Measurements from ENCODE around the gene KLHL40.
"Not testable (repeated sequence)": the region's sequence is repeated elsewhere in the genome, so short reads cannot be mapped to it uniquely, and the experiment has no call there.

Gene KLHL40

GRCh38 chr3:42721690-42722089, 36.4 kb downstream of the KLHL40 start:
- no peak for DNase-seq (ENCODE audit: low read depth in 4 of 4, low spot score in 1 of 4)

- not testable (repeated sequence) for DNase-seq (ENCODE audit: low read depth in 4 of 4, low spot score in 1 of 4)
Observed at GRCh38 chr3:42722442-42722841, 37.1 kb downstream of the KLHL40 start.

- no peak for DNase-seq (ENCODE audit: low read depth in 4 of 4, low spot score in 1 of 4)
Observed at GRCh38 chr3:42723219-42723618, 37.9 kb downstream of the KLHL40 start.

GRCh38 chr3:42725454-42725853, 40.1 kb downstream of the KLHL40 start:
- no peak for DNase-seq (ENCODE audit: low read depth in 4 of 4, low spot score in 1 of 4)

- no peak for DNase-seq (ENCODE audit: low read depth in 4 of 4, low spot score in 1 of 4)
Observed at GRCh38 chr3:42728056-42728455, 42.7 kb downstream of the KLHL40 start.

- DNase-seq (ENCODE audit: low read depth in 4 of 4, low spot score in 1 of 4) = no peak
Observed at GRCh38 chr3:42728668-42729364, 43.5 kb downstream of the KLHL40 start.

GRCh38 chr3:42729404-42730145, 44.2 kb downstream of the KLHL40 start:
- DNase-seq (ENCODE audit: low read depth in 4 of 4, low spot score in 1 of 4) = no peak

- DNase-seq (ENCODE audit: low read depth in 4 of 4, low spot score in 1 of 4) = no peak
Observed at GRCh38 chr3:42730294-42730693, 45.0 kb downstream of the KLHL40 start.

- no peak for DNase-seq (ENCODE audit: low read depth in 4 of 4, low spot score in 1 of 4)
Observed at GRCh38 chr3:42730706-42731420, 45.5 kb downstream of the KLHL40 start.

GRCh38 chr3:42731476-42732195, 46.3 kb downstream of the KLHL40 start:
- no peak for DNase-seq (ENCODE audit: low read depth in 4 of 4, low spot score in 1 of 4)

- no peak for DNase-seq (ENCODE audit: low read depth in 4 of 4, low spot score in 1 of 4)
Observed at GRCh38 chr3:42732196-42732828, 47.0 kb downstream of the KLHL40 start.

GRCh38 chr3:42732829-42733459, 47.6 kb downstream of the KLHL40 start:
- no peak for DNase-seq (ENCODE audit: low read depth in 4 of 4, low spot score in 1 of 4)

GRCh38 chr3:42733501-42734262, 48.3 kb downstream of the KLHL40 start:
- no peak for DNase-seq (ENCODE audit: low read depth in 4 of 4, low spot score in 1 of 4)

GRCh38 chr3:42734263-42734860, 49.0 kb downstream of the KLHL40 start:
- DNase-seq (ENCODE audit: low read depth in 4 of 4, low spot score in 1 of 4) = no peak

GRCh38 chr3:42735019-42735418, 49.7 kb downstream of the KLHL40 start:
- no peak for DNase-seq (ENCODE audit: low read depth in 4 of 4, low spot score in 1 of 4)

- no peak for DNase-seq (ENCODE audit: low read depth in 4 of 4, low spot score in 1 of 4)
Observed at GRCh38 chr3:42735615-42736014, 50.3 kb downstream of the KLHL40 start.

GRCh38 chr3:42736081-42736480, 50.7 kb downstream of the KLHL40 start:
- no peak for DNase-seq (ENCODE audit: low read depth in 4 of 4, low spot score in 1 of 4)

- DNase-seq (ENCODE audit: low read depth in 4 of 4, low spot score in 1 of 4) = no peak
Observed at GRCh38 chr3:42736531-42736930, 51.2 kb downstream of the KLHL40 start.

- DNase-seq (ENCODE audit: low read depth in 4 of 4, low spot score in 1 of 4) = no peak
Observed at GRCh38 chr3:42739401-42740158, 54.2 kb downstream of the KLHL40 start.
